Skin of body (tissue), 2 donors: ENCODE results near the gene TMC6. TPM values are rescaled to one million over a fixed set of nuclear protein-coding genes. Genes with fewer than 3 reads are reported as not detected.

Experiments
- DNase-seq: peaks from one replicate; lab custom pipeline; 2025; lab: John Stamatoyannopoulos, UW
- total RNA-seq: library from RNA; depleted of rRNA; stranded (reverse); fragments of >200 nt; gene quantifications from one replicate; pipeline ENCODE4 v1.2.3, GENCODE V29; 2014

Gene TMC6
- total RNA-seq, 1 donor from 2014 or later: 14.2 TPM

DNA sequence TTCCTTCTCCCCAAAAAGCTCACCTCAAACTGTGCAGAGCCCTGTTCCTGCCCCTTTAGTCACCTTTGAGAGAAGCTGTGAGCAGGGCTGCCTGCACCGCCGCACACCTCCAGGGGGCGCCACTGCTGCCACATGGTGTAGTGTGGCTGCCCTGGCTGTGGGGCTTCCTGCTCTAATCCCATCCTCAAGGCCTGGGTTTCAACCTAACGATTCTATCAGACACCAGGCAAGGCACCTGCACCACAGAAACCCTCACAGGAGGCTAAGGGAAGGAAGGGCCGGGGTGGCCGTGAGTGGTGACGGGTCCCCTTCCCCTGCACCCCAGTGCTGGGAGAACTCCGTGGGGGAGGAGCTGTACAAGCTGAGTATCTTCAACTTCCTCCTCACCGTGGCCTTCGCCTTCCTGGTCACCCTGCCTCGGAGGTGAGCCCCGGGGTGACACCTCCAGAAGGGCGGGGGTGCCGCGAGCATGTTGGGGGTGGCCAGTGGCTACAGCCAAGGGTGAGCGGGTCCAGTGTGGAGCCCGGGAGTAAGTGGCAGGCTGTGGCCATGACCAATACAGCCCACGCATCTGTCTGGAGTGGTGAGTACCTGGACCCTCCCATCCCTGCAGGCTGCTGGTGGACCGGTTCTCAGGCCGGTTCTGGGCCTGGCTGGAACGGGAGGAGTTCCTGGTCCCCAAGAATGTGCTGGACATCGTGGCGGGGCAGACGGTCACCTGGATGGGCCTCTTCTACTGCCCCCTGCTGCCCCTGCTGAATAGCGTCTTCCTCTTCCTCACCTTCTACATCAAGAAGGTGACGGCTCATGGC is 9.0 kb upstream of the TMC6 start:
- DNase-seq: no peak

DNA sequence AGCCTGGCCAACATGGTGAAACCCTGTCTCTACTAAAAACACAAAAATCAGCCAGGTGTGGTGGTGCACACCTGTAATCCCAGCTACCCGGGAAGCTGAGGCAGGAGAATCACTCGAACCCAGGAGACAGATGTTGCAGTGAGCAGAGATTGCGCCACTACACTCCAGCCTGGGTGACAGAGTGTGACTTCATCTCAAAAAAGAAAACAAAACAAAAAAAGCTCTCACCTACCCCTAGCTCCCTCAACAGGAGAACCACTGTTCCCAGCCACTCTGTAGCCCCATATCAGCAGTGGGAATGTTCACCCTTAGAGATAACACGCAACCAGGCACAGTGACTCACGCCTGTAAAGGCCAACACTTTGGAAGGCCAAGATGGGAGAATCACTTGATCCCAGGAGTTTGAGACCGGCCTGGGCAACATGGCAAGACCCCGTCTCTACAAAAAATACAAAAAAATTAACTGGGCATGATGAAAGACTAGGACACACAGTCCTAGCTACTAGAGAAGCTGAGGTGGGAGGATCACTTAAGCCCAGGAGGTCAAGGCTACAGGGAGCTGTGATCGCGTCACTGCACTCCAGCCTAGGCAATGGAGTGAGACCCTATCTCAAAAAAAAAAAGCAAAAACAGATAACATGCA is 7.4 kb upstream of the TMC6 start:
- DNase-seq: no peak

DNA sequence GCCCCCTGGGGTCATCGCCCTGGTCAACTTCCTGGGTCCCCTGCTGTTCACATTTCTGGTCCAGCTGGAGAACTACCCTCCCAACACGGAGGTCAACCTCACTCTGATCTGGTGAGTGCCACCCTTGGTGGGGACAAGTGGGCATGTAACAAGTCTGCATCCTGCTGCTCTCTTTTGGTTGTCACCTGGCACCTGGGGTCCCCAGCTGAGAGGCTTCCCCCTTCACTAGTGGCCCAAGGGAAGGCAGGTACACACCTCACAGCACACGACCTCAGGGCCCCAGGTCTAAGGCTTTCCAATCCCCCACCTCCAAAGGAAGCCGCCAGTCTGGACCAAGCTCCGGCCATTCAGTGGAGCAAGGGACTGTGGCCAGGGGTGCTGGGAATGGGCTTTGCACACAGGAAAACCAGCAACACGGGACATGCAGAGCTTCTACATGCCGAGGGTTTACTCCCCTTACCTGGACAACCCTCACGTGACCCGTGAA is 6.4 kb upstream of the TMC6 start:
- DNase-seq: no peak

DNA sequence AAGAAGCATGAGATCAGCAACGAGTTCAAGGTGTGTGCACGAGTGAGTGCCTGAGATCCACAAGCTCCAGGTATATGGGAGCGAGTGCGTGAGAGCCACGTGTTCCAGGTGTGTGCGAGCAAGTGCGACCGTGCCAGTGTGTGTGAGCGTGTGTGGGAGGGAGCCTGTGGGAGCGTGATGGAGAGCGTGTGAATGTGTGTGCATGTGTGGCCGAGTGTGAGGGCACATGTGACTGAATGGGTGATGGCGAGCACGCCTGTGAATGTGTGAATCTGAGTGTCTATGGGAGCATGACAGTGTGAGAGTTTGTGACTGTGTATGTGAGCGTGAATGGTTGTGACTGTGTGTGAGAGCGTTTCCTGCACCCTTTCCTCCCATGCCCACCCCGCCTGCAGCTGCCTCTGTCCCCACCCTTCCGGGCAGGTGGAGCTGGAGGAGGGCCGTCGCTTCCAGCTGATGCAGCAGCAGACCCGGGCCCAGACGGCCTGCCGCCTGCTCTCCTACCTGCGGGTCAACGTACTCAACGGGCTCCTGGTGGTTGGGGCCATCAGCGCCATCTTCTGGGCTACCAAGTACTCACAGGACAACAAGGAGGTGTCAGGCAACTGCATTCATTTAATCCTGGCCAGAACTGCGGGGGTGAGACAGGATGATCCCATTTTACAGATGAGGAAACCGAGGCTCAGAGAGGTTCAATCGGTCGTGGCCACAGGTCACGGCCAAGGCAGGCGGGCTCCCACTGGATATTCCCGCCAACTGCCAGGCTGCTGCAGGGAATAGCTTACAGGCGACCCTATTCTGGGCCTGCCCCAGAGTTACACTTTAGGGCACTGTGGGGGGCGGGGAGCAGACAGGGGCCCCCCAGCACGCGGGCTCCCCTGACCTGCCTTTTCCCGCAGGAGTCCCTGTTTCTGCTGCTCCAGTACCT is 5.7 kb upstream of the TMC6 start:
- no peak for DNase-seq

DNA sequence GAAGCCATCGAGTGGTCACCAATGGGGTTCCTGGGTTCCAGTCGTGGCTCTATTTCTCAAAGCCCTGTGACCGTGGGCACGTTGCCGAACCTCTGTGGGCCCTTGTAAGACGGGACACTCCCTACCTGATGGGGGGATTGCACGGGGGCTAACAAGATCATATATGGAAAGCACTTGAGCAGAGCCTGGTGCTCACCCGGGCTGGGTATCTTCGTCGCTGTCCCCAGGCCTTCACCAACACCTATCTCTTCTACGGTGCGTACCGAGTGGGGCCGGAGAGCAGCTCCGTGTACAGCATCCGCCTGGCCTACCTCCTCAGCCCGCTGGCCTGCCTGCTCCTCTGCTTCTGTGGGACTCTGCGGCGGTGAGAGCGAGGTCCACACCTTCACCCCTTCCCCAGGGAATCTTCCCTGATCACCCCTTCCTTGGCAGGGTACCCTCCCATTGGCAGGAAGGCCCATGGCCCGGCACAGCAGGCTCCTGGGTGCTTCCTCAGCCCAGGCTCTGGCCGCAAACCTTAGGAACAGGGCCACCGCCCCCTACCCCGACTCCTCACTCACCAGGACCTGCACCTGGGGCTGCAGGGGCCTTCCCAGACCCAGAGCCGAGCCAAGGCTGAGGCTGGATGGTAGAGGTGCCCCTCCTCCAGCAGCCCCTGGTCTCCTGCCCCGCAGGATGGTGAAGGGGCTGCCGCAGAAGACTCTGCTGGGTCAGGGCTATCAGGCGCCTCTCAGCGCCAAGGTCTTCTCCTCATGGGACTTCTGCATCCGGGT is 4.8 kb upstream of the TMC6 start:
- DNase-seq: no peak

GRCh38 chr17:78132767-78133178 is 4.2 kb upstream of the TMC6 start:
- DNase-seq: no peak

GRCh38 chr17:78132084-78132676 is 3.6 kb upstream of the TMC6 start:
- no peak for DNase-seq

- no peak for DNase-seq
Observed at GRCh38 chr17:78131172-78132083, 2.9 kb upstream of the TMC6 start.

DNA sequence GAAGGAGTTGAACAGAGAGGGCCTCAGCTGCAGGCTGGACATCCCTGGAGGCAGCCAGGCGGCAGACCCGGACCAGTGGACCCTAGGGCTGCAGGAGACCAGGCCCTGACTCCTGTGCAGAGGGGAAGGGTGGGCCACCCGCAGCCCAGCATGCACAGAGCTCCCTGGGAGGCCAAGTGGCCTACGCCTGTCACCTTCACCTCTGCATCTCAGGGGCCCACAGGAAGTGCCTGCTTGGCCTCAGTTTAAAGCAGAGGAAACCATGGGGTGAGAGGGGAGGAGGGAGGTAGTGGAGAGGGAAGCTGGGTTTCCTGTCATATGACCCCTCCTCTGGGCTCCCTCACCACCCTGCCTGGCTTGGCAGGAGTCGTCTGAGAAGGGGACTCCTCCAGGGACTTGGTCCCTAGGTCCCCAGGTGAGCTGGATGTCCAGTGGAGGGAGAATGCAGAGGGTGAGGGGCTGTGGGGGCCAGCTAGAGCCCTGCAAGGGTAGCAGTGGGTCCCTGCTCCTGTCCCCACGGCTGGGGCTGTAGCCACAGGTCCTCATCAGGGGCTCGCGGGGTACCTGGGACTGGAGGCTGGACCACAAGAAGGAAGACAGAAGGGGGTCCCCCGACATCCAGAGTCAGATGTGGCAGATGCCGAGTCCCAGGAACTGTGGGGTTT is 2.0 kb upstream of the TMC6 start, which contains the start of gene TMC8:
TMC8 (plus strand) TSS at position 335 of the 665 bp plus-strand sequence. CDS start 818 bp downstream, outside the sequence.
- no peak for DNase-seq

DNA sequence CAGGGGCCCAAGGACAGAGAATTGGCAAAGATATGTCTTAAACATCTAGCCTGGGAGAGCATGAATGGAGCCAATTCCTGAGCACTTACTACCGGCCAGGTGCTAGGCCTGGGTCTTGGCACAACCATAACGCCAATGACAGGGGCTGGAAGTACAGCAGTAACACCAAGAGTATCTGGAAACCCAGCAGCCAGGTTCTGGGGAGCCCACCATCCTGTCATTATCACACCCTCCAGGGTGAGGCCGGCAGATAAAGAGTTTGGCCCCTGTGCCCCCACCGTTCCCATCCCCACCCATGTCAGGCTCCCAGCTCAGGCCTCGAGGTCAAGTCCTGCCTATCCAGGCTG is 1.5 kb upstream of the TMC6 start:
- no peak for DNase-seq

DNA sequence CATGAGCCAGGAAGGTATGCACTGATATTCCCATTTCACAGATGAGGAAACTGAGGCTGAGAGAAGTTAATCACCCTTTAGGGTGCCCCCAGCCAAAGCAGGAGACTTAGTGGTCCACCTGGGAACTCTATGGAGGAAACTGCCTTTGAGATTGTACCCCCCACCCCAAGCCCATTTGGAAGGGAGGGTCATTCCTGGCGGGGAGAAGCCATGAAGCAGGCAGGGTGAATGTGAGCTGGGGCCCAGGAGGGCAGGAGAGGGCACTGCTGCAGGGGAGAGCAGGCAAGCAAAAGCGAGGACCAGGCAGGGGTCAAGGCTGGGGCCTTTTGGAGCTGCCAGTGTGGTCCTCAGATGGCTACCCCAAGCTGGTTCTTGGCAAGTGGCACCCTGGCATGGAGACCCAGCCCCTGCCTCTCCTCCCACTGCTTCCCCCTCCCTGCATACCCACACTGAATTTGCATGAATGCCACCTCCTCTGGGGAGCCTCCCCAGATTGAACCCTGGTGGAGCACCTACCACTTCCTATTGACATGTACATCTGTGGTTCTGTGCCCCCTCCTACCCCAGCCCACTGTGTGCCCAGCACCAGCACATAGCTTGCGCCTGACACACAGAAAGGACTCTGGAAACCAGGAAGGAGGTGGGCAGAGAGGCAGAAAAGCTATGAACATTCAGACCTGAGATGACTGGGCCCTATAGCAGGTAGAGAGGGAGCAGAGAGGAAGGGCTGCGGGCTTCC is 965 bp upstream of the TMC6 start:
- no peak for DNase-seq

GRCh38 chr17:78127888-78128550 is 536 bp downstream of the TMC6 start:
- no peak for DNase-seq

GRCh38 chr17:78127239-78127887 is 1.2 kb downstream of the TMC6 start:
- DNase-seq: no peak

- no peak for DNase-seq
Observed at GRCh38 chr17:78126895-78127238, 1.7 kb downstream of the TMC6 start.

DNA sequence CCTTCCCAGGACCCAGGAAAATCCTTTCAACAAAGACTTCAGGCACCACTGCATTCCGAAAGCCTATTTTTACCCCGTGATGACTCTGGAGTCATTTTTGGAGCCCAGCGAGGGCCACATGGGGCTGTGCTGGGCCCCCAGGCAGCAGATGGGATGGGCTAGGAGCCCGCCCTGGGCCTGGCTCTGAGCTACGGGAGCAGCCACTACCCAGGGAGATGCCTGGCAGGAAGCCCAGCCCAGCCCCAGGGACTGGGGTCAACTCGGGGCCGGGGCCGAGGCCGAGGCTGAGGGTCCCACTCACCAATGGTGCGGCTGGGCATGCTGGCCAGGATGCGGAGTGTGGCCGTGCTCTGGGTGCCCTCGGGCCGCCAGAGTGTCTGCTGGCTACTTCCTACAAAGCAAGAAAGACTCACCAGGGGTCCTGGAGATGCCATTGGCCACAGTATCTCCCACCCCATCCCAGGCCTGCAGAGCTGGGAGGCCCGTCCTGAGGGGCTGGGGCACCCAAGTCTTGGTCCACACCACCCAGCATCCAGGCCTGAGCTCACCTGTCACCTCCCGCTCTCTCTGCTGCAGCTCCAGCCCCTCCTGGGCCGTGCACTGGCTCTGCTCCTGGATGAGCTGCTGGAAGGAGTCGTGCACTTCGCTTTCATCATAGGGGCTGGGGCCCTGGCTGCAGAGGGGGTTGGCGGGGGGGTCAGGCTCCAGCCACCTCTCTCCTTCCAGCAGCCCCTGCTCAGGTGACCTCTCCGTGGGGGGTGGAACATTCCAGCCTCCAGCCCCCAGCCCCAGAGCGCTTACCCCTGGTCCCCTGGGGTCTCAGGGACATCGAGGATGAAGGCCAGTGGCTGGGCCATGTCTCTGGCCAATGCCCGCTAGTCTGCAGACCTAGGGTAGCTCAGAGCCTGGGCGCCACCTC is 2.3 kb downstream of the TMC6 start:
- DNase-seq: no peak
